GM12874 (cell line): ENCODE data around the gene PRG2.

Source experiments
- TF ChIP-seq, protein P1 (sequence below): IDR thresholded peaks from 2 replicates; pipeline ENCODE4 v1.5.1; 2011; ENCODE audit warnings: low read depth, mild to moderate bottlenecking, control low read depth, low read length, moderate library complexity; ENCODE audit not compliant: insufficient read depth

Gene PRG2

DNA sequence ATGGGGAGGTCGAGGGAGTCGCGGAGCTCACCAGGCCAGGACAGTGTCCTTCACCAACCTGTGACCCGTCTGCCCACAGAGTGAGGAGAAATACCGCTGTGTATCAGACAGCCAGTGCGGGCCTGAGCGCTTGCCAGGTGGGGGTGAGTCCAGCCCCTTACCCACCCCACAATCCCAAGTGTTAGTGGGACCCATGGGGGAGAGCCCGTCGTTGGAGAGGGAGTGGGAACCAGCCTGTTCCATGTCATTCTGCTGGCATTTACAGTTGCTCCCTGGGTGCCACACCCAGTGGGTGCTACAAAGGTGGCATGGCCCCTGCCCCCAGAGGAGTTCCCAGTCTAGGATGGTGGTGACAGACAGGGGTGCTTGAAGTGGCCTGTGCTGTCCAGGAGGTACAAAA, 43.1 kb downstream of the PRG2 start:
- TF ChIP-seq, protein P1, sequence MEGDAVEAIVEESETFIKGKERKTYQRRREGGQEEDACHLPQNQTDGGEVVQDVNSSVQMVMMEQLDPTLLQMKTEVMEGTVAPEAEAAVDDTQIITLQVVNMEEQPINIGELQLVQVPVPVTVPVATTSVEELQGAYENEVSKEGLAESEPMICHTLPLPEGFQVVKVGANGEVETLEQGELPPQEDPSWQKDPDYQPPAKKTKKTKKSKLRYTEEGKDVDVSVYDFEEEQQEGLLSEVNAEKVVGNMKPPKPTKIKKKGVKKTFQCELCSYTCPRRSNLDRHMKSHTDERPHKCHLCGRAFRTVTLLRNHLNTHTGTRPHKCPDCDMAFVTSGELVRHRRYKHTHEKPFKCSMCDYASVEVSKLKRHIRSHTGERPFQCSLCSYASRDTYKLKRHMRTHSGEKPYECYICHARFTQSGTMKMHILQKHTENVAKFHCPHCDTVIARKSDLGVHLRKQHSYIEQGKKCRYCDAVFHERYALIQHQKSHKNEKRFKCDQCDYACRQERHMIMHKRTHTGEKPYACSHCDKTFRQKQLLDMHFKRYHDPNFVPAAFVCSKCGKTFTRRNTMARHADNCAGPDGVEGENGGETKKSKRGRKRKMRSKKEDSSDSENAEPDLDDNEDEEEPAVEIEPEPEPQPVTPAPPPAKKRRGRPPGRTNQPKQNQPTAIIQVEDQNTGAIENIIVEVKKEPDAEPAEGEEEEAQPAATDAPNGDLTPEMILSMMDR: no peak

DNA sequence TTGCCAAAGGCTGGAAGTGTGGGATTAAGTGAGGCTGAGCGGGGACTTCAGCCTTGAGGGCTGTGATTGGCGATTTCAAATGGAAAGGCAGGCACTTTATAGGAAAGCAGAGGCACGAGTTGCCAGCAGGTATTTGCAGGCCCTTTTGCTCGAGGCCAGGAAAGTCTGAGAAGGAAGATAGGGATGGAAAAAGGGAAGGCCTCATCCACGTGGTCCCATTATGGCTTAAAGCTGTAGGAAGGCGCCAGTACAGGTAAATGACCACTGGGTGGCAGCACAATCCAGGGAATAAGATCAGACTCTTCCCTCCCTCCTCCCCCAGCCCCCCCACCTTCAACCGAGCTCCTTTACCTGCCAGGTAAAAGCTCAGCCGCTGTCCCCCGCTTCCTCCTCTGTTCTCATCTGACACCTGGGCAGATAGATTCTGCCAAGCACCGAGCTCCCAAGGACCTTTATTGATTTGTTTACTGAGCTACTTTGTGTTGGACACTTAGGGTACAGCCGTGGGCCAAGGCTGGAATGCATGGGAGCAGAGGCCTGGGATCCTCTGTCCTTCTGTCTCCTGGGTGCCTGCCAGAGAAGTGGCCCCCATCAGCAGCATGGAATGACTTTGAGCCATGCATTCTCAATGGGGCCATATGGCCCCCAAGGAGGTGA, 44.8 kb downstream of the PRG2 start:
- TF ChIP-seq, protein P1: peak; percentile 74

DNA sequence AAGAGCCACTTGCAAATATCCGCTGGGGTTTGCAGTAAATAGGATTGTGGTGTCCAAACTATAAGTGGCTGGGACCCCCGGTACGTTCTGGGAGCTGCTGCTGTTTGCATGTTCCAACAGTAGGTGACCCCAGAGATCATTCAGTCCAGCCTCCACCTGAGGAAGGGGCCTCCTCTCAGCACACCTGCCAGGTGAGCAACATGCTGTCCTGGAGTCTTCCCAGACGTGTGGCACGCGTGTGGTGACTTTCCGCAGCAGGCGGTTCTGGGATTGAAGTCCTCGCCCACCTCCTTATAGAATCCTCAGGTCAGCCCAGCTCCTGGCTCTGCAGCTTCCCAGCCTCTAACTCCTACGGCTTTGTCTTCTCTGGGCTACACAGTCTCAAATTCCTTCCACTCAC, 45.6 kb downstream of the PRG2 start:
- TF ChIP-seq, protein P1: no peak

DNA sequence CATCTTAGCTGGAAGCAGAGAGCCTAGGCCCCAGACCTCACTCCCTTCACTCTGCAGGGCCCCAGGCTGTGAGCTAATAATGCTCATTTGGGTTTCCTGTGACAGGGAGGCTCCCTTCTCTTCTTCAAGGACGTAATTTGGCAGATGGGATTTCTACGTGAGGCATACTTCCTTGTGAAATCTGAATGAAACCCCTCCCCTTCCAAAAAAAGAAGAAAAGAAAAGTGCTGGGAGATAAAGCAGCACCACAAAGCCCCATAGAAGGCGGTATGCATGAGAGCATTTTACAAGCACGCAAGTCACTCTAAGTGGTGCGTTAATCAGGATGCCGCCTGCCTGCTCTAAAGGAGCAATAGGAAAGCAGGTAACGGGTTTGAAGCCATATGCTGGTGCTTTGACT, 46.6 kb downstream of the PRG2 start:
- TF ChIP-seq, protein P1: no peak

DNA sequence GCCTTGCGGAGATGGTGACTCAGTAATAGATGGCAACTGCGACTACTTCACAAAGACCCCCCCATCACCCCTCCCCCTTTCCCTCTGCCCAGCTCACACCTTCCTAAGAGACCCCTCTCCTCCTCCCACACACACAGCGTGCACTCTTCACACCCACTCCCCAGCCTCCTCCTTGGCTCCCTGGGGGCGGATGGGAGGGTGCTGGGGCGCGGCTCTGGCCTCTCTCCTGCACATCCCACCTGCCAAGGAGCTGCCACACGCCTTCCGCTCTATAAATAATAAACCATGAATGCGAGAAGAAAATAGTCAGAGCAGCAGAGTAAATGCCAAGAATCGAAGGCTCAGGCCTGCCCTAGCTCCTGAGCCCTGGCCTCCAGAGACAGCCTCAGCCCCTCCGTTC, 47.7 kb downstream of the PRG2 start:
- TF ChIP-seq, protein P1: no peak

DNA sequence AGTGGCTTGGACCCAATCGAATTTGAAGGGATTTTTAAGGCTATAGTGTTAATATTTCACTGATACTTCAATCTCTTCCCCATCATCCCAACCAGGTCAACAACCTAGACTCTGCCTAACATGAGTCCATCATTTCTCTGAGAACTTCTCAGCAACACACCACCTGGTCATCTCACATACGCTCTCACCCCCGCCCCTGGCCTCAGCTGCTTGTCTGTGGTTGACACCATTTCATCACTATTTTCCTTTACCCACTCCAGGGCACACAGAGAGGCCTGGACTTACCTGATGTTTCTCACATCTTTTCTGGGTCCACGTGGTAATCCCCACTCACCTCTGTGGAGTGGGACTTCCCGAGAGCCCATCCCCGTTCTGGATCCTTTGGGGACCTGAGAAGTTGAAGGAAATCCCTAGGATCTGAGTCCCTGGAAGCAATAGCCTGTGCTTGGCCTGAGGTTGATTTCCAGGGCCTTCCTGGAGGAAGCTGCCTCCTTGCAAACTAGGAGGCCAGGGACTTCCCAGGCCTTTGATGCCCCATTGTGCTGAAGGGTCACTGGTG, 49.1 kb downstream of the PRG2 start:
- TF ChIP-seq, protein P1: no peak

DNA sequence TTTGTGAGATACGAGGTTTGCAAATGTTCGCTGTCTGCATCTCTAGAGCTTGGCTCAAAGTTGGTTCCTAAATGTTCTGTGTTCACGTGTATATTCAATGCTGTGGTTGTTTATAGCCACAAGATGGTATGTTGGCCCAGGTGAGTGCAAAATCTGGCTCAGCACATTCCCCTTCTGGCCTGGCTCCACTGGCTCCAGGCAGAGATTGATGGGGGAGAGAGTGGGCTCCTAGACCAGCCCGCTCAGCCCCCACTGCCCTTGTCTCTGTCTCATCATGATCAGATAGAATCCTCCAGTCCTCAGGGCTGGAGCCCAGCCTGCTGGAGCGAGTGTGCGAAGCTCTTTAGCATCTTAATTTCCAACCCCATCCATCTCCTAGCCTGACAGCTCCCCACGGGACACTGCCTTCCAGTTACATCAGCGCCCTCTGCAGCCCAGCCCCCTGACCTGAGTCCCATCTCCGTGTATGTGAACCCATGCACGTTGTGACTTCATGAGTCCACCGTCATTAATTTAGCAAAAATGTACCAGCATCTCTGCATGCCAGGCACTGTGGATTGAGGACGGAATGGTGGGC, 50.3 kb downstream of the PRG2 start:
- TF ChIP-seq, protein P1: no peak
